GM12878 (cell line): ENCODE results near the gene ATG13.

Experiments
- BHLHE40 ChIP-seq, 2 experiments: fragments of 450-650 bp in 1 of 2; IDR thresholded peaks; 2 replicates each; pipeline ENCODE4 v1.6.1; 2011 to 2017; ENCODE audit warnings: low read depth in 2 of 2, borderline replicate concordance in 1 of 2, improper control_type of control experiment in 1 of 2, low read length in 1 of 2, mild to moderate bottlenecking in 1 of 2
- CEBPZ ChIP-seq: fragments of 150-350 bp; IDR thresholded peaks from 2 replicates; pipeline ENCODE4 v1.6.1; 2016; ENCODE audit warnings: low read depth, low read length
- EZH2 ChIP-seq: IDR thresholded peaks from 2 replicates; pipeline ENCODE4 v1.6.1; 2012; ENCODE audit warnings: low read depth, mild to moderate bottlenecking, control low read depth, inconsistent platforms, low read length, borderline replicate concordance; ENCODE audit not compliant: control insufficient read depth
- GATAD2B ChIP-seq: fragments of 450-650 bp; conservative IDR thresholded peaks from 2 replicates; pipeline ENCODE4 v1.6.1; 2017; ENCODE audit warnings: low read depth, mild to moderate bottlenecking, moderate library complexity
- HCFC1 ChIP-seq: fragments of 150-350 bp; IDR thresholded peaks from 2 replicates; pipeline ENCODE4 v1.6.1; 2014; ENCODE audit warnings: low read length
- POLR2A ChIP-seq: IDR thresholded peaks from 2 replicates; pipeline ENCODE4 v1.6.1; 2011; ENCODE audit warnings: low read depth, mild to moderate bottlenecking, low read length
- RELA ChIP-seq: fragments of 450-650 bp; IDR thresholded peaks from 2 replicates; pipeline ENCODE4 v1.8.0; 2014; ENCODE audit warnings: borderline replicate concordance; ENCODE audit not compliant: partially characterized antibody
- RFX5 ChIP-seq: IDR thresholded peaks from 2 replicates; pipeline ENCODE4 v1.6.1; 2011; ENCODE audit warnings: low read depth, low read length, improper control_type of control experiment
- TAF1 ChIP-seq: IDR thresholded peaks from 2 replicates; pipeline ENCODE4 v1.6.1; 2011; ENCODE audit warnings: mild to moderate bottlenecking, low read depth, low read length, borderline replicate concordance
- TF ChIP-seq, protein P1 (sequence below), 3 experiments: IDR thresholded peaks in 2 of 3; conservative IDR thresholded peaks in 1 of 3; 2 replicates each; pipeline ENCODE4 v1.5.1; 2011; ENCODE audit warnings: low read depth in 3 of 3, low read length in 3 of 3, mild to moderate bottlenecking in 3 of 3, control low read depth in 2 of 3, moderate library complexity in 2 of 3, inconsistent platforms in 1 of 3, mixed read lengths in 1 of 3; ENCODE audit not compliant: control insufficient read depth in 2 of 3, insufficient read depth in 1 of 3; ENCODE audit errors: extremely low read depth in 1 of 3

DNA sequence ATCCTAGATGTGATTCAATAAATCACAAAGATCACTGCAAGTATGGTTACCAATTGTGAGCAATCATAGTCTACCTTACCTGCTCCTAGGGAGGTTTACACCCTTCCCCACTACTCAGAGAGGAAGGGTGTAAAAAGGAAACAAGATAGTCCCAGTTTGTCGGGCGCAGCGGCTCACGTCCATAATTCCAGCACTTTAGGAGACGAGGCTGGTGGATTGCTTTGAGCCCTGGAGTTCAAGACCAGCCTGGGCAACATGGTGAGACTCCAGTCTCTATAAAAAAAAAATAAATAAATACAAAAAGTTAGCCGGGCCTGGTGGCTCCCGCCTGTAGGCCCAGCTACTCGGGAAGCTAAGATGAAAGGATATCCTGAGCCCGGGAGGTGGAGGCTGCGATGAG, 22.6 kb upstream of the ATG13 start:
- TF ChIP-seq RFX5 (no peak), HCFC1 (no peak), RELA (no peak), EZH2 (no peak), GATAD2B (no peak), POLR2A (no peak), TAF1 (no peak), BHLHE40 (IDR thresholded peaks at IDR 0.05; ENCODE audit: borderline replicate concordance in 1 of 2, low read depth in 2 of 2, low read length in 1 of 2) (no peak), CEBPZ (no peak)
- TF ChIP-seq, protein P1, sequence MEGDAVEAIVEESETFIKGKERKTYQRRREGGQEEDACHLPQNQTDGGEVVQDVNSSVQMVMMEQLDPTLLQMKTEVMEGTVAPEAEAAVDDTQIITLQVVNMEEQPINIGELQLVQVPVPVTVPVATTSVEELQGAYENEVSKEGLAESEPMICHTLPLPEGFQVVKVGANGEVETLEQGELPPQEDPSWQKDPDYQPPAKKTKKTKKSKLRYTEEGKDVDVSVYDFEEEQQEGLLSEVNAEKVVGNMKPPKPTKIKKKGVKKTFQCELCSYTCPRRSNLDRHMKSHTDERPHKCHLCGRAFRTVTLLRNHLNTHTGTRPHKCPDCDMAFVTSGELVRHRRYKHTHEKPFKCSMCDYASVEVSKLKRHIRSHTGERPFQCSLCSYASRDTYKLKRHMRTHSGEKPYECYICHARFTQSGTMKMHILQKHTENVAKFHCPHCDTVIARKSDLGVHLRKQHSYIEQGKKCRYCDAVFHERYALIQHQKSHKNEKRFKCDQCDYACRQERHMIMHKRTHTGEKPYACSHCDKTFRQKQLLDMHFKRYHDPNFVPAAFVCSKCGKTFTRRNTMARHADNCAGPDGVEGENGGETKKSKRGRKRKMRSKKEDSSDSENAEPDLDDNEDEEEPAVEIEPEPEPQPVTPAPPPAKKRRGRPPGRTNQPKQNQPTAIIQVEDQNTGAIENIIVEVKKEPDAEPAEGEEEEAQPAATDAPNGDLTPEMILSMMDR (IDR thresholded peaks at IDR 0.05 in 2 of 3, conservative IDR thresholded peaks at IDR 0.05 in 1 of 3; ENCODE audit: control insufficient read depth in 2 of 3, extremely low read depth in 1 of 3, insufficient read depth in 1 of 3, low read depth in 3 of 3, low read length in 3 of 3) = no peak
